ENCODE measurements around the gene SYT13.
A peak's percentile ranks its signal among the peaks of the same experiment; 100 is the strongest.

SYT13 gene, protein sequence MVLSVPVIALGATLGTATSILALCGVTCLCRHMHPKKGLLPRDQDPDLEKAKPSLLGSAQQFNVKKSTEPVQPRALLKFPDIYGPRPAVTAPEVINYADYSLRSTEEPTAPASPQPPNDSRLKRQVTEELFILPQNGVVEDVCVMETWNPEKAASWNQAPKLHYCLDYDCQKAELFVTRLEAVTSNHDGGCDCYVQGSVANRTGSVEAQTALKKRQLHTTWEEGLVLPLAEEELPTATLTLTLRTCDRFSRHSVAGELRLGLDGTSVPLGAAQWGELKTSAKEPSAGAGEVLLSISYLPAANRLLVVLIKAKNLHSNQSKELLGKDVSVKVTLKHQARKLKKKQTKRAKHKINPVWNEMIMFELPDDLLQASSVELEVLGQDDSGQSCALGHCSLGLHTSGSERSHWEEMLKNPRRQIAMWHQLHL

DNA sequence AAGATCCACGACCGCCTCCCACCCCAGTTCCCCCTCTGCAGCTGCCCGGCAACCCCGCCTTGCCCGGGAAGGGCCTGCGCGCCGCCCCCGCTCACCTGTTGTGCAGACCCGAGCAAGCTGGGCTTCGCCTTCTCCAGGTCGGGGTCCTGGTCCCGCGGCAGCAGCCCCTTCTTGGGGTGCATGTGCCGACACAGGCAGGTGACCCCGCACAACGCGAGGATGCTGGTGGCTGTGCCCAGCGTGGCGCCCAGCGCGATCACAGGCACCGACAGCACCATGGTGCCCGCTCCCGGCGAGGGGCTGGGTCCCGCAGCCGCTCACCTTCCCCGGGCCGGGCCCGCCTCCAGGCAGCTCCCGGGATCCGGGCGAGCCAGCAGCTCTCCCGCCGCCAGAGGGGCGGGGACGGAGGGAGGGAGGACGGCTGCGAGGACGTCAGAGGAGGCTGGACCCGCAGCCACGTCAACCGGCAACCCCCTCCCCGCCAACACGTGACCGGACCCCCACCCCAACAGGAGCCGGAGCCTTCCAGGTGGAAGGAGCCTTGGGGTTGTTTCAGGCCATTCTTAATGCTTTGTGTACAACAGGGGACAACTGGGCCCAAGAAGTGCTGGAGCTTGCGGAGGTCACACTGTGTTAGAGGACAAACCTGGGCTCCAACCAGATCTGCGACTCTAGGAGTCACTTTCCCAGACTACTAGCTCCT lies at the start of gene SYT13:
Gene SYT13, minus strand, starts transcription at position 412 of the 703 bp plus-strand sequence. Its CDS starts 134 bp downstream, at position 278.
- DNase-seq: no peak

DNA sequence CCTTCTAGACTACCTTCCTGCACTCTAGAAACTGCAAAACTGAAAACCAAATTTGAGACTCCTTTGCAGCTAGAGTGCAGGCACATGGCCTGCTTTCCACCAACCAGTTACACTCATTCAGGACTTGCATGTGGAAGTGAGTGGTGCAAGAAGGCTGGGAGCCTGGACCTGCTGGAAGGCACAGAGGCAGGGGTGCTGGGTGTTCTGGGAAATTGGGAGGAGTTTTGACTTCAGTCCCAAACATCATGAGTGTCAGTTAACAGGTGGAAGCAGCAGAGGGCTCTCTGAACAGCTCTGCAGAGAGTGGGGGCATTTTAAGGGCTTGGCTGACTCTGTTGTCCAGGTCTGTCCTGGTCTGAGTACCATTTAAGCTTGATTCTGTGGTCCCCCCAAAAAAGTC lies 49.3 kb upstream of the SYT13 start:
- no peak for DNase-seq

DNA sequence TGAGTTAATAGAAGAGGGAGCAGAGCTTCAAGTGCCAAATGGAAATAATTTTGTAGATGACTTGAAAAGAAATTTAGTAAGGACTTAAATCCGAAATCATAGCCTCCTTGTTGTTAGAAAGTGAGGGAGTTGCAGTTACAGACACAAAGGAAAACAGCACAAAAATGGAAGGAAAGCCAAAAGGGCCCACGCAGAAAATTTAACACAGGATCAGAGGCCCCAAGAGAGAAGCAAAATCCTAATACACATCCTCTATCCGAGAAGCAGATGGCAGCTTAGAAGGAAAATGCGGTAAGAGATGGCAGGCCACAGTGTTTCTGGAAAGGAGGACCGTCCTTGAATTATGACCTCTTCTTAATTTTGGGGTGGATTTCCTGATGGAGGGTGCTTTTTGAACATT lies 48.7 kb upstream of the SYT13 start:
- no peak for DNase-seq

DNA sequence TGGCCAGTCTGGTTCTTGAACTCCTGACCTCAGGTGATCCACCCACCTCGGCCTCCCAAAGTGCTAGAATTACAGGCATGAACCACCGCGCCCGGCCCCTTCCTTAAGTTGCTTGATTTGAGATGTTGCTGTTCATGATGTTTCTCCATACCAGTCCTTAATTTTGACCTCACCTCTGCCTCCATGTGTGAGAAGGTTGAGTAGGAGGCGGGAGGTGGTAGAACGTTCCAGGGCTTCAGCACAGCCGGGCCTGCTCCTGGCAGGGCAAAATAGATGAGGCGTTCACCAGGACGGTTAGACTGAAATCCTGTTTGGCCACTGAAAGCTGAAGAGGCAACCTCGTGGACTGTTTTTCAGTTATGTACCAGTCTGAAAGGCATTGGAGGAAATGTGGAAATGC lies 48.3 kb upstream of the SYT13 start:
- DNase-seq: no peak

DNA sequence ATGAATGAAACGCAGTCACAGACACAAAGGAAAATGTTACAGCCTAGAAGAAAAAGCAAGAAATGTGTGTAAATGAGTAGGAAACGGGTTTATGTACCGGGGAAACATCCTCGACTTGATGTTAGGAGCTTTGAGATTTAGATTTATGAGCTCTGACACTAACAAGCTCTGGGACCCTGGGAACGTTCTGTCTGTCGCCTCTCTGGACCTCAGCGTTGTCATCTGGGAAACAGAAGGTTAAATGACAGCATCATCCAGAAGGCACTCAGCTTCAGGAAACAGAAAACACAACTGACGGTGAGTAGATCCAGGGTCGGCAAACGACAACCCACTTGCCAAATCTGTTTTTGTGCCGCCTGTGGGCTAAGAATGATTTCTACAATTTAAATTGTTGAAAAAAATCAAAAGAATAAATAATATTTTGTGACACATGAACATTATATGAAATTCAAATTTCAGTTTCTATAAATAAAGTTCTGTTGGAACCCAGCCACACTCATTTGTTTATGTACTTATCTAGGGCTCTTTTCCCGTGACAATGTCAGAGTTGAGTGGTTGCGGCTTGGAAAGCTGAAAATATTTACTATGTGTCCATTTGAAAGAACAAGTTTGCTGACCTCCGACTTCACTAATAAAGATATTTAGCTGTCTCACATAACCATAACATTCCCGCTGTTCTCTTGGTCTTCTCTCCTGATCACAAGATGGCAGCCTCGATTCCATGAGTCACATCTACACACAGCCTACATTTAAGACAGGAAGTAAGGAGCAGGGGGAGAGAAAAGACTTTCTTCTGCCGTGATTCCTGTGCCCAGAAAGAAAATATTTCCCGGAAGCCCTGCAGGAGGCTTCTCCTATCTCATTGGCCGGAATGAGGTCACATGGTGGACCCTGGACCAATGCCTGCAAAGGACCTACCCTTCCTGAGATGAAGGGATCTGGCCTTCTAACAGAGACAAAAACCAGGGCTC lies 47.1 kb upstream of the SYT13 start:
- no peak for DNase-seq

DNA sequence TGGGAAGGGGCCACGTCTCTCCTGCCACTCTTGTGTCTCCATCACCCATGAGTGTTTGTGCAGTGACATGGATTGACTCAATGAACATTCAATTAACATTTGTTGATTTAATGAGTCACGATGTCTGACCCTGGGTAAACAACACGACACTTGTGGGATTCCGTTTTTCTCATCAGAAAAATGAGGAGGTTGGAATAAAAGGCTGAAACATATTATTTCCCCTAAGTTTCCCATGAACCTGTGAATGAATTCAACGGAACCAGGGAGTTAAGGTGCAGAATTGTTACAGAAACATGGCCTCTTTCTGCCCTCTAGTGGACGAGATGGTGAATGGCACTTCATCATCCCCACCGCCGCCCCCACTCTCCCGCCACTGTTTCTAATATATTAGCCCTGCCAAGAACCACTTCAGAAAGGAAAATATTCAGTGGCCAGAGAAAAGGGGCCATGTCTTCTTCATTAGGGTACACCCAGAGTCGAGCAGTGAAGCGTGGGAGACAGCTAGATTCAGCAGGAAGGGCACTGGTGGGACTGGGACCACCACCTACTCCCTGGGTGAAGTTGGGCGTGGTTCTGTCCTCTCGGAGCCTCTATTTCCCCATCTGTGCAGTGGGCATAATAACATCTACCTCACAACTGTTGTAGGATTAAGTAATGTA lies 46.3 kb upstream of the SYT13 start:
- DNase-seq: peak; percentile 6 to 22

DNA sequence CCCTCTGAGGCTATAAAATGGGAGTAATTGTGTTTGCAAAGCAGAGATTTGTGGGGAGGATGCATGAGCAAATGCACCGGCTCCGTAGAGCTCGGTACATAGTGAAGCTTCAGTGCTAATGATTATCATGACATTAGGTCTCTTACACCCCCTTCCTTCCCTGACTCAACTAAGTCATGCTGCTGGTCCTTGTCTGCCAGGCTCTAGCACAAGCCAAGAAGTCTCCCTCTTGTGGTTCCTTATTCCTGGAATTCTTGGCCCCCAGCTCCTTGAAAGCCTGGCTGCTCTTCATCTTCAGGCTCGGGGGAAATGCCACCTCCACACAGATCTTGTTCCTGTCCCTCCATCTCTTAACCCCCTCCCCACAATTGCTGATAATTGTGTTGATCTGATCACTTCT lies 45.7 kb upstream of the SYT13 start:
- no peak for DNase-seq

DNA sequence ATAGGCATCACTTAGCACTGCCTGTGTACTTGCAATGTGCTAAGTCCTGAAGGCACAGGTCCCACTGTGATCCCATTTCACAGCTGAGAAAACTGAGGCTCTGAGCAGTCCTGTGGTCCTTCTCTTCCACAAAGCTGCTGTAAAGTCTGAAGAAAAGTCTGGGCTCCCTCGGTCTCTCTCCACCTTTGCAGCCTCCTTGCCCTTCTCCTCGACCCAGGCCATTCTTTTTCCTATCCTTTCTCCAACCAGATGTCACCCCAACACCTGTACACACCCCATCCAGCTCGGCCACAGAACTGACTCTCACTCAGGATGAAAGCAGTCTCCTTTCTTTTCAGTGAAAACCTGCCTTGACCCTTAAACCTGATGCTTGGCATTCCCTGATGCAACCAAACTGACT lies 42.6 kb upstream of the SYT13 start:
- no peak for DNase-seq

DNA sequence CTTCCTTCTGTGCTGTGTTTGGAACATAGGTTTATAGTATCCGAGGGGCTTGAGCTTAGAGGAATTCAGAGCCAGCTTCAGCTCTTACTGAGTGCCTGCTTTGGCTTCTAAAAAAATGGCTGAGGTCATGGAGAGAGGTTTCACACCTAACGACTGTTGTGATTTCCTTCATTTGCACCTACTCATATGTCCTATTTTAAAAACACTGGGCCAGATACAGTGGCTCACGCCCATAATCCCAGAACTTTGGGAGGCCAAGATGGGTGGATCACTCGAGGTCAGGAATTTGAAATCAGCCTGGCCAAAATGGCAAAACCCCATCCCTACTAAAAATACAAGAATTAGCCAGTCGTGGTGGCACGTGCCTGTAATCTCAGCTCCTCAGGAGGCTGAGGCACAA lies 38.3 kb upstream of the SYT13 start:
- no peak for DNase-seq

DNA sequence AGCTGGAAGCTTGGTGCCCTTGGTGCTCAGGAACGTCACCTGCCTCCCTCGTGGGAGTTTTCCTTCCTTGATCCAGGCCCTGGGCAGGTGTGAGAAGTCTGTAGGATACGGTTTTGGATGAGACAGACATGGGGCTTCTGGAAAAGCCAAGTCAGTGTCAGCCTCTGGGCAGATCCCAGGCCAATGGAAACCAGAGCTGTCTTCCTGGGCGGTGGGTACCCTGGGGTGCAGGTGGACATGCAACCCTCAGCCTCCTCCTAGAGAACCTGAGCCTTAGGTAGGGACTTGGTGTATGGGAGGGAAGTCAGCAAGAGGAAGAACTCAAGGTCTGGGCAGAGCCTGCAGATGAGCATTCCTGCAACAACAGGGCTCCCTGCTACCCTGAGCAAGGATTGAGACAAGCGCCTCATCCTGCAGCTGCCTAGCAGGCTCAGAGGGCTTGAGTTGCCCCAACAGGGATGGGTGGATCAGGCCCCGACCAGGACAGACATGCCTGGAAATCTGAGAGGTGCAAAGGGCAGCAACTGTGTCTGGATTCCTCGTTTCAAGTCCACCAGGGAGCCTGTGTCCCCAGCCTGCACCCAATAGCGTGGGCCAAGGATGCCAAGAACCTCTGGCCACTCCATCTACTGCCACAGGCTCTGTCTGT lies 37.6 kb upstream of the SYT13 start:
- DNase-seq: no peak

DNA sequence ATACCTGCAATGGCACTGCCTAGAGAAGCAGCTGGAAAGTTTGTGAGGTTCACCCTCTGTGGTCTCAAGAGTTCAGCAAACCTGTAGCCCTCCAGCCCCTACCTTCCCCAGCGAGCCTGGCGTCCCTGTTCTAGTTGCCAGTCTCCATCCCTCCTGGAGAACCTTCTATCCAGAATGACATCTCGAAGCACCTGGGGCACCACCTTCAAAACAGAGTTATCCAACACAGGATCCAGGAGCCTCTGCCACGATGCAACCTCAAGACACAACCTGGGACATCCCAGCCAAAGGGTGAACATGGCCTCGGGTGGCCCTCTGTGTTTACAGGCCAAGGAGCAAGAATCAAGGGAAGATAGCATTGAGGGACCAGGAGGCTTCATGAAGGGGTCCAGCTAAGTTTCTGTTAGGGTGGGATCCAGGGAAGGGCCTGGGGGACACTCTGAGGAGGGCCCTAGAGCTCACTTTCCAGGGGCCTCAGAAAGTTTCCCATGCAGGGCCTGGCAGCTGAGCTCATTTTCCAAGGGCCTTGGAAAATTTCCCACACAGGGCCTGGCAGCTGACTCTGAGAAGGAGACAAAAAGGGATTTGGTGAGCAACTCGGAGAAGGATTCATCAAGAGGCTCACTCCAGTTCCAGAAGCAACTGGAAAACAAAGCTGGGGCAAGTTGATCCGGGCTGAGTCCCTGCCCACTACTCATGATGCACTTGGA lies 36.9 kb upstream of the SYT13 start:
- no peak for DNase-seq

DNA sequence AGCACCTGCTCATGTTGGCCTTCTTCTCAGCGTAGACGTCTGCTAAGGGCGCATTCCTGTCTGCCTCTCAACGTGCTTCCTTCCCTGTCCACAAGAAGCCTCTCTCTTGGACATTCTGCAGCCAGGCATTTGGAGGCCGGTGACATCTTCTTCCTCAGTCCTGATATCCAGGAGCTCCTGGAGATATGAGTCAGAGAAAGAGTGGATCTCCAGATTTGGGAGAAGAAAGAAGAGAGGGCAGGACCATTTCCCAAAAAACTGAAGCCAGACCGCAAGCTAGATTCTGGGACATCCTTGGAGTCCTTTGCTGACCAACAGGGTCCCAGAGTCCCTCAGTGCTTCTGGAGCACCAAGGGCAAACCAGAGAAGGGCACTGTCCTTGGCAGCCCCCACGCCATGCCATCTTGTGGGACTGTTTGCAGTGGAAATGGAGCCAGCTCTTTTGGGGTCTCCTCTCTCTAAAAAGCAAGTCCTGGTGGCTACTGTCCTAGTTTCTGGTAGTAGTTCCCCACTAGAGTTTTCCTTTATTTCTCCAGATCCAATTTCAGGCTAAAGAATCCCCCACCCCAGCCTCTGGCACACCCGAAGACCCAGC lies 36.1 kb upstream of the SYT13 start:
- DNase-seq: no peak

DNA sequence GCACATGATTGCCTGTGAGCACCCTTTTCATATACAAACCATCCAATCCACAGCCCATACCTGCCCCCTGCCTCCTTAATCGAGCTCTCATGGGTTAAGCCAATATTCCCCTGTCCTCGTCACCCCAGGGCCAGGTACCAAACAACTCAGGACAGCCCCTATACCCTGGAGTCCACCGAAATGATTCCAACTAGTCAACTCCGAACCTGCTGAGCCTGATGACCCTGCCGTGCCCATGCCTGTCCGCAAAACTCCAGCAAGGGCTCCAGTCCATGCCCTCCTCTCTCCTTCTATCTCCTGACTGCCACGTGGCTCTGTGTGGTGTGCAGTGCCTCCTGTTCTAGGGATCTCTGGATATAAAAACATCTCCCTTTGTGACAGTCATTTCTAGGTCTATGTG lies 35.5 kb upstream of the SYT13 start:
- no peak for DNase-seq

DNA sequence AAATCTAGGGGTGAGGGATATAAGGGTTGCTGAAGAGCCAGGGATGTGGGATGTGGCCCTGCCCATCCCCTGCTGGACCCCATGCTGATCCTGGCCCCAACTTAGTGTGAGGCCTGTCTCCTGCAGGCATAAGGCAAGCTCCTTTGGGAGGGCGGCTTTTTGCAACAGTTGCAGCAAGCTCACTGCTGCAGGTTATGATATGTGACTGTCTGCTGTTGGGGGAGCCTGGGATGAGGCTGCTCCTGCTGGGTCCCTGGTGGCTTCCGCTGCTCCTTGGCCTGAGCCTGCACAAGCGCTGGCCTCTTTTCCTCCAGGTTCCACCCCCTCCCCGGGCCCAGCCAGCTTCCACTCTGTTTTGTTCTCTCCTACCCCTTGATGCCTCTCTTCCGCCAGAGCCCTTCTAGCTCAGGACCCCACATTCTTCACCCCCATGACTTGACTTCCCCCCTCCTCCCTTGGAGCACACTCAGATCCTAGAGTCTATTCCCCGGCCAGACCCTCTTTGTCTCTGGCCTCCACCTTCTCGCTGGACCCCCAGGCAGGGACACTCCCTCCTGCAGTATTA lies 35.0 kb upstream of the SYT13 start:
- DNase-seq: no peak

DNA sequence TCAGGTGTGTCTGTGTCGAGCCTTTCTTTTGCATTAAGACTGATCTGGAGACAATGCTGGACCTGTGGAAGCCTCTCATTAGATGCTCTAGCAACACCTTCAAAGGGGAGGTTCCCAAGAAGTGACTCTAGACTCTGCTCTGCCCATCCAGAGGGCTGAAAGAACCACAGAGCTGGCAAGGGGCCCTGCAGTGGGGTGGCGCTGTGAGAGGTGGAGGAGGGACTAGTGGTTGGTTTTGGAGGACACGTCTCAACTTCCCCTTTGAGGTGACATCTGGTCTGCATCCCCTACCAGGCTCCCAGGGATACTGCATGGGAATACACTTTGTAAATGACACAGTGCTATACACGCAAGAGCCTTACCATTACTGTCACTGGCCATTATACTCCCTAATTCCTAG lies 34.2 kb upstream of the SYT13 start:
- no peak for DNase-seq

DNA sequence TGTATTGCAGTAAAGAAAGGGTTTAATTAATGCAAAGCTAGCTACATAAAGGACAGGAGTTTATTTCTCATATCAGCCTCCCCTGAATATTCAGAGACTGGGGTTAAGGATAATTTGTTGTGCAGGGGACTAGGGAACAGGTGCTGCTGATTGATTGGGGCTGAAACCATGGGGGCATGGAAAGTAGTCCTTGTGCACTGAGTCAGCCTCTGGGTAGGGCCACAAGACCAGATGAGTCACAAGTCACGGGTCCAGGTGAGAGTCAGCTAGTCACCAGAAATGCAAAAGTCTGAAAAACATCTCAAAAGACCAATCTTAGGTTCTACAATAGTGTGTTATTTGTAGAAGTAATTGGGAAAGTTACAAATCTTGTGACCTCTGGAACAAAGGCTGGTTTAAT lies 32.9 kb upstream of the SYT13 start:
- no peak for DNase-seq

DNA sequence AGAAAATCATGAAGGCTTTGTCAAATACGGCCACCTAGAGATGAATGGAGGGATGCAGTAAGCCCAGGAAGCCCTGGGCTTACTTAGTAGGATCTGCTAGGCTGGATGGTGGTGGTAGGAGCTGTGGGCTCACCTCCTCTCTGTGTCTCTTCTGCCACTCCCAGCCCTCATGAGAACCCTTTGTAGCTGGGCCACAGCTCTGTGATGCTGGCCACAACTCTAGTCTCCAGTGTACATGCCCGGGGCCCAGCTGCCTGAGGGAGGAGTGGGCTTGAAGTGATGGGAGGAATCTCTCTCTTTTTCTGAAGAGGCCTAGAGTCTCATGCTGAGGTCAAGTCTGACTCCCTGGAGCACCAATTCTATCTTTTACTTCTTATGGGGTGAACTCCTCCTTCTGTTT lies 32.4 kb upstream of the SYT13 start:
- no peak for DNase-seq

DNA sequence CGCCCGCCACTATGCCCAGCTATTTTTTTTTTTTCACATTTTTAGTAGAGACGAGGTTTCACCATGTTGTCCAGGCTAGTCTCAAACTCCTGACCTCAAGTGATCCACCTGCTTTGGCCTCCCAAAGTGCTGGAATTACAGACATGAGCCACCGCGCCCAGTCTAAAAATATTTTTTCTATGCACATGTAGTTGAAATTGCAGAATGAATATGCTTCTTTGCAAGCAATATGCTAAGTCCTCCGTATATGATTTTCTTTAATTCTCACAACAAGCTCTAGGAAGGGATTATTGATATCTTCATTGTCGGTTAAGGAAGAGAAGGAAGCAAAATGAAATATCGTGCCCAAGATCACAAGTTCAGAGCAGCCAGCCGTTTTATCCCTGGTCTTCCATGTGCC lies 30.1 kb upstream of the SYT13 start:
- no peak for DNase-seq

DNA sequence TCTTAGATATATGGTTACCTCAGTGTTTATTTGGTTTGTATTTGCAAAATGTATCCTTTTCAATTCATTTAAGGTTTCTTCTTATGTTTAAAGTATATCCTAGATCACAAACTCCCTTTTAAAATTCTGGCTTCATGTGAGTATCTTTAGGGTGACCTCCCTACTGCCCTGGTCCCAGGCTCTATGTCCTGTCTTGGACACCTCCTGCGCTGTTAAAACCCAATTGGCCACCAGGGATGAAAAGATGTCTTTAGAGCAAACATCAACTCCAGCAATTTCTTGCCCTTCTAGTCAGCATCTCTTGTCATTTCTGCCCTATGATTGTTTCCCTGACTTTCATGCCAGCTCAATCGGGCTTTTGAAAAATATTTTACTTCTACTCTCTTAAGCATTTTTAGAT lies 28.8 kb upstream of the SYT13 start:
- no peak for DNase-seq

DNA sequence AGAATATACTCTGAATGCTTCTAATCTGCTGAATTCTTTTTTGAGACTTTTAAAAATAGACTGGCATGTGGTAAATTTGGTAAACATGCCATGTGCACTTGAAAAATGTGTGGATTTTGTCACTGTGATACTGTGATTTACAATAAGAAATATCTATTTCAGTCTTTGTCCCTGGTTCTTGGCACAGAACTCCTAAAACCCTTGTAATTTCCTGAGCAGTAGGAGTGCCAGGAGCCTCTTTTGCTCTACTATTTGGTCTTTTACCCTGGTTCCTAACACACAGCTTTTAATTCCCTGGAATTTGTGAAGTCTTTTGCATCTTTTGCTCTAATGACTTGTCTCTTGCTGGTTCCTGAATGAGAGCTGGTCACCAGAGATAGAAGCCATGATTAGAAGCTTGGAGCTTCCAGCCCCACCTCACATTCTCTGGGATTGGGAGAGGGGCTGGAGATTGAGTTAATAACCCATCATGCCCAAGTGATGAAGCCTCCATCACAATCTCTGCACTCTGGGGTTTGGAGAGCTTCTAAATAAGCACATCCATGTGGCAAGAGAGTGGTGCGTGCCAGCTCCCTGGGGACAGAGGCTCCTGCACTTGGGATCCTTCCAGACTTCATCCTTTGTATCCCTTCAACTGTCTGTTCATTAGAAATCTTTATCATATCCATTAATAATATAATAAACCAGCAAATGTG lies 27.2 kb upstream of the SYT13 start:
- DNase-seq: no peak

Measured in stimulated activated CD4-positive, alpha-beta T cell treated with anti-CD3 and anti-CD28 coated beads, Interleukin-4, amount 100 ng/mL, for 4 hours (primary cell).